Neural cell (in vitro differentiated cells): ENCODE results near the gene MAPK7. TPM values are rescaled to one million over a fixed set of nuclear protein-coding genes. Genes with fewer than 3 reads are reported as not detected.

ENCODE experiments used
- H2AFZ ChIP-seq: fragments of 200-600, 300-800 bp; sonication (generic), shearing (Covaris generic); 2 replicates; pipeline ENCODE4 v1.6.0; 2014; ENCODE audit warnings: low read depth, mild to moderate bottlenecking, antibody characterized with exemption, low read length, moderate library complexity
- H3F3A ChIP-seq: fragments of 200-600 bp; shearing (Covaris generic); 2 replicates; pipeline ENCODE4 v1.6.1; 2016; ENCODE audit warnings: mild to moderate bottlenecking, moderate library complexity, mixed read lengths, antibody characterized with exemption, low read length; ENCODE audit not compliant: insufficient read depth, poor library complexity, severe bottlenecking
- H3K27ac ChIP-seq: fragments of 200-600, 300-800 bp; sonication (generic), shearing (Covaris generic); 2 replicates; pipeline ENCODE4 v1.5.1; 2014; ENCODE audit warnings: mild to moderate bottlenecking, low read length, moderate library complexity
- H3K27me3 ChIP-seq: fragments of 300-800, 200-600 bp; sonication (generic), shearing (Covaris generic); 2 replicates; pipeline ENCODE4 v1.6.0; 2014; ENCODE audit warnings: mild to moderate bottlenecking, low read depth, low read length, moderate library complexity; ENCODE audit not compliant: insufficient read depth
- H3K36me3 ChIP-seq: fragments of 300-800, 200-600 bp; sonication (generic), shearing (Covaris generic); 2 replicates; pipeline ENCODE4 v1.5.1; 2014; ENCODE audit warnings: mild to moderate bottlenecking, antibody characterized with exemption, low read length, moderate library complexity; ENCODE audit not compliant: insufficient read depth
- H3K4me2 ChIP-seq: fragments of 300-800, 200-600 bp; sonication (generic), shearing (Covaris generic); 2 replicates; pipeline ENCODE4 v1.6.0; 2014; ENCODE audit warnings: mild to moderate bottlenecking, low read length
- H3K4me3 ChIP-seq: fragments of 300-800, 200-600 bp; sonication (generic), shearing (Covaris generic); 2 replicates; pipeline ENCODE4 v1.5.1; 2014; ENCODE audit warnings: mild to moderate bottlenecking, low read length, moderate library complexity
- H3K79me2 ChIP-seq: fragments of 200-600 bp; shearing (Covaris generic); replicated peaks from 2 replicates; pipeline ENCODE4 v1.6.0; 2014; ENCODE audit warnings: mild to moderate bottlenecking, low read length, moderate library complexity; ENCODE audit not compliant: insufficient read depth
- H3K9ac ChIP-seq: fragments of 300-800, 200-600 bp; sonication (generic), shearing (Covaris generic); 2 replicates; pipeline ENCODE4 v1.6.1; 2016; ENCODE audit warnings: mild to moderate bottlenecking, low read length, mixed read lengths
- H3K9me2 ChIP-seq: fragments of 200-600 bp; shearing (Covaris generic); 2 replicates; pipeline ENCODE4 v1.6.1; 2016; ENCODE audit warnings: mild to moderate bottlenecking, low read length, mixed read lengths; ENCODE audit not compliant: insufficient read depth
- H3K9me3 ChIP-seq: fragments of 200-600, 300-800 bp; sonication (generic), shearing (Covaris generic); 2 replicates; pipeline ENCODE4 v1.6.1; 2016; ENCODE audit warnings: mild to moderate bottlenecking, mixed run types, low read length, moderate library complexity, mixed read lengths
- H4K20me1 ChIP-seq: fragments of 200-600 bp; shearing (Covaris generic); 2 replicates; pipeline ENCODE4 v1.6.1; 2016; ENCODE audit warnings: mild to moderate bottlenecking, mixed run types; ENCODE audit not compliant: insufficient read depth
- EP300 ChIP-seq: fragments of 450-650 bp; conservative IDR thresholded peaks from 2 replicates; pipeline ENCODE4 v1.6.1; 2014; ENCODE audit warnings: antibody characterized with exemption, mild to moderate bottlenecking, moderate library complexity; ENCODE audit not compliant: poor library complexity, severe bottlenecking
- EZH2 ChIP-seq: fragments of 200-600, 300-800 bp; shearing (Covaris generic), sonication (generic); IDR thresholded peaks from 2 replicates; pipeline ENCODE4 v1.6.1; 2014; ENCODE audit warnings: antibody characterized with exemption, low read length, borderline replicate concordance, mild to moderate bottlenecking; ENCODE audit not compliant: insufficient read depth, poor library complexity, severe bottlenecking
- MXI1 ChIP-seq: fragments of 450-650 bp; conservative IDR thresholded peaks from 2 replicates; pipeline ENCODE4 v1.6.1; 2014; ENCODE audit warnings: antibody characterized with exemption, mild to moderate bottlenecking; ENCODE audit not compliant: poor library complexity, severe bottlenecking
- POLR2AphosphoS5 ChIP-seq: IDR thresholded peaks from 2 replicates; pipeline ENCODE4 v1.6.1; 2012
- RAD21 ChIP-seq: fragments of 450-650 bp; conservative IDR thresholded peaks from 2 replicates; pipeline ENCODE4 v1.6.1; 2014; ENCODE audit warnings: antibody characterized with exemption, mild to moderate bottlenecking, moderate library complexity
- SMC3 ChIP-seq: fragments of 450-650 bp; conservative IDR thresholded peaks from 2 replicates; pipeline ENCODE4 v1.6.1; 2014; ENCODE audit warnings: antibody characterized with exemption, mild to moderate bottlenecking, moderate library complexity; ENCODE audit not compliant: poor library complexity
- TAF1 ChIP-seq: IDR thresholded peaks from 2 replicates; pipeline ENCODE4 v1.6.1; 2012; ENCODE audit warnings: low read depth
- polyA plus RNA-seq: library from polyadenylated mRNA; depleted of rRNA; stranded (reverse); fragments of >200 nt; gene quantifications from 2 replicates; pipeline ENCODE4 v1.2.3, GENCODE V29; 2014
- TF ChIP-seq, protein P1 (sequence below): IDR thresholded peaks from 2 replicates; pipeline ENCODE4 v1.6.1; 2012; ENCODE audit warnings: borderline replicate concordance
- TF ChIP-seq, protein P2 (sequence below): fragments of 450-650 bp; IDR thresholded peaks from 2 replicates; pipeline ENCODE4 v1.5.1; 2014; ENCODE audit warnings: antibody characterized with exemption, mild to moderate bottlenecking, moderate library complexity; ENCODE audit not compliant: poor library complexity, severe bottlenecking

Gene MAPK7
- polyA plus RNA-seq, 1 donor from 2014 or later, result 18.8 TPM

DNA sequence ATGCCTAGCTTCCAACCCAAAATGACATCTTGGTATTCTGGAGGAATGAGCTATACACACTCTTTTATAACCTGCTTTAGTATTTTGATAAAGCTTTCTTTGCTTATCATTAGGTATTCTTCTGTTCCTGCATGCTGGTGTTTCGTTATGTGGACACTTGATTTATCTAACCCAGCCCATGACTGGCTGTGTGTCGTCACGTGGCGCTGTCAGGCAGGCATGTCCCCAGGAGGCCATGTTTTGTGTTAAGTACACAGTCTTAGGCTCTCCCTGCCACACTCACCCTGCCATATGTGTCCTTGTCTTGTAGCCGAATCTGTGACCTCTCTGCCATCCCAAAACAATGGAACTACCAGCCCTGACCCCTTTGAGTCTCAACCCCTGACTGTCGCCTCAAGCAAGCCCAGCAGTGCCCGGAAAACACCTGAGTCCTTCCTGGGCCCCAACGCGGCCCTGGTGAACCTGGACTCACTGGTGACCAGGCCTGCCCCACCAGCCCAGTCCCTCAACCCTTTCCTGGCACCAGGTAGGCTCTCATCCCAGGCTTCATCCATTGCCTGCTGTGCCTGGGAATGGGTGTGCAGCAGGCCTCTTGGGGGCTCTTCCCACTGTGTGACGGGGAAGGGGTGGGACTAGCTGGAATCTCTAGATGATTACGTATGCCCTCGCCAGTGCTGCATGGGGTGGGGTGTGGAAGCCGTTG, 46.6 kb upstream of the MAPK7 start:
- no peaks in the 10 kb centered on the region for H3K27me3 ChIP-seq
- H2AFZ ChIP-seq, result no peak overlapping the region
- H3K4me2 ChIP-seq, result no peak overlapping the region
- H3K9me3 ChIP-seq, result no peaks in the 10 kb centered on the region
- H3F3A ChIP-seq, result no peaks in the 10 kb centered on the region
- H3K4me3 ChIP-seq, result no peak overlapping the region
- H3K36me3 ChIP-seq, result peaks cover 4% of the 10 kb centered on the region
- H3K79me2 ChIP-seq, result no peaks in the 10 kb centered on the region
- H4K20me1 ChIP-seq, result no peaks in the 10 kb centered on the region
- H3K27ac ChIP-seq, result no peak overlapping the region
- TF ChIP-seq EP300, result no peak
- no peak for TF ChIP-seq MXI1
- no peak for TF ChIP-seq POLR2AphosphoS5
- TF ChIP-seq SMC3, result no peak
- TF ChIP-seq, protein P1, sequence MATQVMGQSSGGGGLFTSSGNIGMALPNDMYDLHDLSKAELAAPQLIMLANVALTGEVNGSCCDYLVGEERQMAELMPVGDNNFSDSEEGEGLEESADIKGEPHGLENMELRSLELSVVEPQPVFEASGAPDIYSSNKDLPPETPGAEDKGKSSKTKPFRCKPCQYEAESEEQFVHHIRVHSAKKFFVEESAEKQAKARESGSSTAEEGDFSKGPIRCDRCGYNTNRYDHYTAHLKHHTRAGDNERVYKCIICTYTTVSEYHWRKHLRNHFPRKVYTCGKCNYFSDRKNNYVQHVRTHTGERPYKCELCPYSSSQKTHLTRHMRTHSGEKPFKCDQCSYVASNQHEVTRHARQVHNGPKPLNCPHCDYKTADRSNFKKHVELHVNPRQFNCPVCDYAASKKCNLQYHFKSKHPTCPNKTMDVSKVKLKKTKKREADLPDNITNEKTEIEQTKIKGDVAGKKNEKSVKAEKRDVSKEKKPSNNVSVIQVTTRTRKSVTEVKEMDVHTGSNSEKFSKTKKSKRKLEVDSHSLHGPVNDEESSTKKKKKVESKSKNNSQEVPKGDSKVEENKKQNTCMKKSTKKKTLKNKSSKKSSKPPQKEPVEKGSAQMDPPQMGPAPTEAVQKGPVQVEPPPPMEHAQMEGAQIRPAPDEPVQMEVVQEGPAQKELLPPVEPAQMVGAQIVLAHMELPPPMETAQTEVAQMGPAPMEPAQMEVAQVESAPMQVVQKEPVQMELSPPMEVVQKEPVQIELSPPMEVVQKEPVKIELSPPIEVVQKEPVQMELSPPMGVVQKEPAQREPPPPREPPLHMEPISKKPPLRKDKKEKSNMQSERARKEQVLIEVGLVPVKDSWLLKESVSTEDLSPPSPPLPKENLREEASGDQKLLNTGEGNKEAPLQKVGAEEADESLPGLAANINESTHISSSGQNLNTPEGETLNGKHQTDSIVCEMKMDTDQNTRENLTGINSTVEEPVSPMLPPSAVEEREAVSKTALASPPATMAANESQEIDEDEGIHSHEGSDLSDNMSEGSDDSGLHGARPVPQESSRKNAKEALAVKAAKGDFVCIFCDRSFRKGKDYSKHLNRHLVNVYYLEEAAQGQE, result no peak
- no peak for TF ChIP-seq EZH2
- TF ChIP-seq RAD21, result no peak
- no peak for TF ChIP-seq TAF1
- TF ChIP-seq, protein P2, sequence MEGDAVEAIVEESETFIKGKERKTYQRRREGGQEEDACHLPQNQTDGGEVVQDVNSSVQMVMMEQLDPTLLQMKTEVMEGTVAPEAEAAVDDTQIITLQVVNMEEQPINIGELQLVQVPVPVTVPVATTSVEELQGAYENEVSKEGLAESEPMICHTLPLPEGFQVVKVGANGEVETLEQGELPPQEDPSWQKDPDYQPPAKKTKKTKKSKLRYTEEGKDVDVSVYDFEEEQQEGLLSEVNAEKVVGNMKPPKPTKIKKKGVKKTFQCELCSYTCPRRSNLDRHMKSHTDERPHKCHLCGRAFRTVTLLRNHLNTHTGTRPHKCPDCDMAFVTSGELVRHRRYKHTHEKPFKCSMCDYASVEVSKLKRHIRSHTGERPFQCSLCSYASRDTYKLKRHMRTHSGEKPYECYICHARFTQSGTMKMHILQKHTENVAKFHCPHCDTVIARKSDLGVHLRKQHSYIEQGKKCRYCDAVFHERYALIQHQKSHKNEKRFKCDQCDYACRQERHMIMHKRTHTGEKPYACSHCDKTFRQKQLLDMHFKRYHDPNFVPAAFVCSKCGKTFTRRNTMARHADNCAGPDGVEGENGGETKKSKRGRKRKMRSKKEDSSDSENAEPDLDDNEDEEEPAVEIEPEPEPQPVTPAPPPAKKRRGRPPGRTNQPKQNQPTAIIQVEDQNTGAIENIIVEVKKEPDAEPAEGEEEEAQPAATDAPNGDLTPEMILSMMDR, result no peak
- no peak overlapping the region for H3K9ac ChIP-seq
- H3K9me2 ChIP-seq, result no peaks in the 10 kb centered on the region

GRCh38 chr17:19332371-19333131, 45.7 kb upstream of the MAPK7 start:
- TF ChIP-seq EZH2 (no peak), MXI1 (no peak), RAD21 (no peak), TAF1 (no peak), POLR2AphosphoS5 (no peak), SMC3 (no peak), EP300 (no peak)
- TF ChIP-seq, protein P2, result no peak
- TF ChIP-seq, protein P1, result no peak
- H3K9me3 ChIP-seq, result no peaks in the 10 kb centered on the region
- H3K36me3 ChIP-seq, result no peaks in the 10 kb centered on the region
- no peak overlapping the region for H3K27ac ChIP-seq
- no peaks in the 10 kb centered on the region for H3K9me2 ChIP-seq
- no peak overlapping the region for H3K9ac ChIP-seq
- no peaks in the 10 kb centered on the region for H3K79me2 ChIP-seq
- H3K4me3 ChIP-seq, result no peak overlapping the region
- H2AFZ ChIP-seq, result no peak overlapping the region
- no peak overlapping the region for H3K4me2 ChIP-seq
- H4K20me1 ChIP-seq, result no peaks in the 10 kb centered on the region
- H3F3A ChIP-seq, result no peaks in the 10 kb centered on the region
- H3K27me3 ChIP-seq, result no peaks in the 10 kb centered on the region
